HG02678 (cell line): Measurements from ENCODE around the gene RAG2.

Source experiments
- ATAC-seq: cut with Tn5 transposase; IDR thresholded peaks from one replicate; pipeline ENCODE4 v1.9.1; 2021; ENCODE audit warnings: mild to moderate bottlenecking, moderate library complexity; ENCODE audit not compliant: unreplicated experiment

Gene RAG2

DNA sequence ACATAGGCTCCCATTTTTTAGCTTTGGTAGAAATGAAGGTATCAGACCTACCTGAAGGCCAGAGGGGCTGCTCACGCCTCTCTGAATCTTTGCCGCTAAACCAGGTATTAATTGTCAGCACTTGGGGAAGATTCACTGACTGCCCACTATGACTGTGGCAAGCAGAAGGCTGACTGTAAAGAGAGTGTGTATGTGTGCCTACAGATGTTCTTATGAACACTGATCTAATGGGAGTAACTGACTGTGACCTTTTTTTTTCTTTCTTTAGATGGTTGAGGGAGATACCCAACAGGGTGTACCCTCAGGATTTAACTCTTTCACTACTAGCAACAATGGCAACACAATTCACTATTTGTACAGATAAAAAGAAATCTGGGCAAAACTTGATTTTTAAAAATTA, at the start of gene RAG2:
Gene RAG2, minus strand, starts transcription at position 186 of the 400 bp plus-strand sequence. CDS start 4,068 bp downstream, outside the sequence.
- no peak for ATAC-seq

DNA sequence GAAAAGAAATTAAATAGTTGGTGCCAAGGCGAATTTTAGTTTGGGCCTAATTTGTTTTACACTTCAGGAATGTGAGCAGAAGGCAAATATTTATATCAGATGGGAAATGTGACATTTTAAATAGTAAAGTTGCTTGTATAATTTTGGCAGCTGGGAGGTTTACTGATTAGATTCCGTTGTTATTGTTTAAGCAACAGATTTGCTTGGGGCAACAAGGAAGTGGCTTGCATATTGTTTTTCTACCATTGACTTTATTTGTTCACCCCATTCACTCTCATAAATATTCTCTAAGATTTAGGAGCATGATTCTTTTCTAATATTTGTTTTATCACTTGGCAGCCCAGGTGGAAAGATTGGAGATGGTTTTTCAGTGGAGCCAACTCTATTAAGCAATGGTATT, 40.5 kb upstream of the RAG2 start:
- no peak for ATAC-seq

DNA sequence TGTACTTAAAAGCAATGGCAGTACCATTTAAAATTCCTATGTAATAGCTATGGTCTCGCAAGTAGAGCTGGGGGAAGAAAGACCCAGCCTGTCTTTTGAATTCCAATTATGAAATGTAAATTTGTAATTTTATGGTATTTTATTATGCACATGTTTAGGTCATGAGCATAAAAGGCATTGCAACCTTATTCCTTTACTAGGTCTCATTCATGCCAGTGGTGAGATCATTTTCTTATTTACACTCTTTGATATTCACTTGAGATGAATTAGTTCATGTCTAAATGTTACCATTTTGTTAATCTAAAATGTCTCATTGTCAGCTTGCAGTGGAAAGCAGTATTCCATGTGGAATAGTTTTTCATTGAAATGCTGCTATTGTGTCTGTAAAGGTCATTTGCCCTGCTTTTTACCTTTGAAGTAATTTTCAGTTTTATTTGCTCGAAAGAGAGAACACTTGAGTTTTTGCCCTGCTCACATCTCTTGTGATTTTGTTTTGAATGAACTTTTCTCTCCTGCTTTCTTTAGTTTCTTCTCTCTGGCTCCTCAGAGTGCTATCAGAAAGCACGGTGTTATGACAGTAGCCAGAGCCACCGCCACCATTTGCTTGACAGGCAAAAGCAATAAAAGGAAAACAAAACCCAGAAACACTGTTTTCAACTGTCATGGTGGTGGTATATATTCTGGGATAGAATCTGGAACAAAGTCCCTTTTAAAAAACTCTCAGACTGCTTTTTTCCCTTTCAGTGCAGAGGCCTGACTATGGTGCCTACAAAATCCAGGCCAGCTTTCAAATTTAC, 37.2 kb upstream of the RAG2 start:
- ATAC-seq, result no peak

DNA sequence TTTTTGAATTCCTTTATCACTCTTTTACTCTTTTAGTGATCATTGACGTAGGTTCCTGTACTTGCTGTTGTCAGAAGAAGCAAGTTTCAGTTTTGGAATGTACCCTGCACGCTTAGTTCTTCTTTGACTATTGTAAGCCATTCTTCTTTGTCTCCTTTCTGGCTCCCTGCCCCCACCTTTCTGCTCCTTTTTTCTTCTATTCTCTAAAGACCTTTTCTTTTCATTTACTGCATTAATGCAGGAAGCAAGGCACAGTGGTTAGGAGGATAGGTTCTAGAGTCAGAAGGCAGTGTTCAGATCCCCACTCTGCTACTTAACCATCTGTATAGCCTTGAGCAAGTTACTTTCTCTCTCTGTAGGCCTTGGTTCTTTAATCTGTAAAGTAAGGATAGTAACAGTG, 33.7 kb upstream of the RAG2 start:
- peak; percentile 68 for ATAC-seq

DNA sequence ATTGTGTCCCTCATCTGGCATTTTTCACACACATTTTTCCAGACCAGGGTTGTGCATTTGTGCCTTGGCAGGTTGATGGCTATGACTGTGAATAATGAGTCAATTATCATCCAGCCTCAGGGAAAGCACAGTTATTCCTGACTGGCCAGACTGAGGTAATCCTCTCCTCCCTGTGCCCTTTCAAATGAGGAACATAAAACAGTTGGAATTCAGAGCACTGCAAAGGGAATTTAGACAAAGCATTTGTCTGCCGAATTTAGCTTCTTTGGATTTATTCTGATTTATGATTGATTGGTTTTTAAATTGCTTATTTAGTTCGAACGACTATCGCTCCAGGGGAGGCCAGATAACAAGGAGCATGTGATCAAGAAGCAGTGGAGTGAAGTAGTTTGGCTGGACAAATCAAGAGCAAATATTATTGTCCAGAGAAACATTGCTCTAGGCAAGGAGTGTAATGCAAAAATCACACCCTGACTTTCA, 30.8 kb upstream of the RAG2 start:
- ATAC-seq, result no peak

DNA sequence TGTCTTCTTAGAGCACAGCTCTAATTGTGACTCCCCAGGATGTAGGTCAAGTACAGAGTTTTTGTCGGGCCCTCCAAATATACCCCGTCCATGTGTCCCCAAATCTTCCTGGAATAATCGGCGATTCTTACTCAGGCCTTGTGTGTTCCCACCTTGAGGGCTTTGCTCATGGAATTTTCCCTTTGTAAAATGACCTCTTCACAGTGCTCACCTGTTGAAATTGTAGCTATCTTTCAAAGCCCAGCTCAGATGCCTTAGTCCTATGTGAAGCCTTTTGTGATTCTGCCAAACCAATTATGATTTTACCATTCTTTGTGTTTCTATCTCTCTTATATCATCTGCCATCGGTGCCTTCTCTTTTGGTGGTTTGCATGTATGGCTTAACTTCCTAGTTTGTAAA, 30.1 kb upstream of the RAG2 start:
- ATAC-seq, result no peak

DNA sequence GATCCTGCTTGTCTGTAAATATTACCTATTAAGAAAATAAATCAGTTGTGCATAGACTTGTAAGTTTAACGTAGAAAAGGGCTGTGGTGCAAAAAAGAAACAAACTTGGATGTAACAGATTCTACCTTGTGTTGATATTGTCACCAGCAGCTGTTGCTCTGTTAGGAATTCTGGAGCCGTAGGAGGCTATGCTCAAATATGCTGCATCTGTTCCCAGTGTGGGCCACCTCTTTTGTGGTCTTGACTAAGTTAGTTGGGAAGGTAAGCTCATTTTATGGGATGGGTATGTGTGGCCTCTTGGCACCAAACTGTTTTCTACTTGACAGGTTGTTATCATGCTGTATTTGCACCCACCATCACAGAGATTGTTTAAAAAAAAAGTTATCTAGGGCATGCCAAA, 29.4 kb upstream of the RAG2 start:
- ATAC-seq, result no peak

DNA sequence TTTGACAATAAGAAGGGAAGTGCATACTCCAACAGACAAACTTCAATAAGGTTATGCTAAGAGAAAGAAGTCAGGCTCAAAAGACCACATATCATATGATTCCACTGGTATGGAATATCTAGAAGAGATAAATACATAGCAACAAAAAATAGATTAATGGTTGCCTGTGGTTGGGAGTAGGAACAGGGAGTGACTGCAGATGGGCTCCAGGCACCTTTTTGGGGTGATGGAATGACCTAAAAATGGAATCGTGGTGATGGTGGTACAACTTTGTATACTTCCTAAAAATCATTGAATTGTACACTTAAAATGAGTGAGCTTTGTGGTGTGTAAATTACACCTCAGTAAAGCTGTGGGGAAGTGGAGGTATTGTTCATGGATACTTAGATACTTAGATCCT, 29.0 kb upstream of the RAG2 start:
- no peak for ATAC-seq

DNA sequence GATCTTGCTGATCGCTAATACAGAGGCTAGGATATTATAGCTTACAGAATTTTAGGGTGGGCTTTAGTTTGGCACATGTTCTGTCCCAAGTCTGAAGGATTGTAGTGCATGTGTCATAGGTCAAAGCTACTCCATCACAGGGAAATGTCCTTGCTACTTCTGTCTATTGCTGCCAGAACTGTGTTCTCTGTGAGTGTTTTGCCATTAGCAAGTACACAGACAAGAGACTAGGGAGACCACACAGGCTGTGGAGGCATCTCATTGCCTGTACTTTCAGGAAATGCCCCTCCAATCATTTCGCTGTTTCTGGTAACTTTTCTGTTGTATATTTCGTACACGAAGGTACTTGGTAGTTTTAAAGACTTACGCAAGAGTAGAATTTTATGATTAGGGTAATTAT, 25.5 kb upstream of the RAG2 start:
- no peak for ATAC-seq

DNA sequence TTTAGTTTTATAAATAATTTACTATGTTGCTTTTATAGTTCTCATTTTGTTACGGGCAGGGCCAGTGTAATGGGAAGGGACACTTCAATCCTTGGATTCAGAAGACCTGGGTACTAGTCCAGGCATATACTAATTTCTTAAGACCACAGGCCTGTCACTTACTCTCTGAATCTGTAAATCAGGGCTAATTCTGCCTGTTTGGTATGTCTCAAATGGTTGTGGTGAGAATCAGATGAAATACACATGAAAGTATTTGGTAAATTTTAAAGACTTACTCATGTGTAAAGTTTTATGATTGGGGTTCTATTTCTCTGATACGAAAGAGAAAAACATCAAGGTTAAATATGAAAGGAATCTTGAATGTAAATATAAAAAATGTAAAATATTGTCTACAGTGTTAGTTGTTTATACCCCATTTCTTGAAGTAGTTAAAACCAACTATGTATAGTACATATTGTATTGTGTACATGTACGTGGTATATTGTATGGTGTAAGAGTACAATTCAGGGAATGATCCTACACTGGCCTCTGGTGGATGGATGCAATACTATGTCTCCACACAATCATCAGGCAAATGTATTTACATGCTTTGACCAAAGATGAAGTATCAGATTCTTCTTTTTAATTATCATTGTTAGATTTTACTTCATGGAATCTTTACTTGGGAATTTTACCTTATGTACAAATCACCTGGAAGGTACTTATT, 24.5 kb upstream of the RAG2 start:
- no peak for ATAC-seq

DNA sequence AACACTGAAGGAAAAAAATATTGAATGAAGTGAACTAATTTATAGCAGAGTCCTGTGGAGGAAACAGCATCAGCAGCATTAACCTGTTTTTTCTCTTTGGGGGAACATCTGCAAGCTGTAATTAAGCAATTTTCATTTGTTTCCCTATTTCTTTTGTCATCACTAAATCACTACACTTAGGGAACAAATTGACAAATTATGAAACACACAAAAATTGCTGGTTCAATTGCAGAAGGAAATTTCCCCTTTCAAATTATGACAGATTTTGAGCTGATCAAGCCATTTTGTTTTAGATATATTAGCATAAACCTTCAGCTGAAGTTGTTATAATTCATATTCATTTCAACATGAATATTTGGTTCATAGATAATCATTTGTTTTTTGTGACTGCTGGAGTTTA, 22.2 kb upstream of the RAG2 start:
- no peak for ATAC-seq

DNA sequence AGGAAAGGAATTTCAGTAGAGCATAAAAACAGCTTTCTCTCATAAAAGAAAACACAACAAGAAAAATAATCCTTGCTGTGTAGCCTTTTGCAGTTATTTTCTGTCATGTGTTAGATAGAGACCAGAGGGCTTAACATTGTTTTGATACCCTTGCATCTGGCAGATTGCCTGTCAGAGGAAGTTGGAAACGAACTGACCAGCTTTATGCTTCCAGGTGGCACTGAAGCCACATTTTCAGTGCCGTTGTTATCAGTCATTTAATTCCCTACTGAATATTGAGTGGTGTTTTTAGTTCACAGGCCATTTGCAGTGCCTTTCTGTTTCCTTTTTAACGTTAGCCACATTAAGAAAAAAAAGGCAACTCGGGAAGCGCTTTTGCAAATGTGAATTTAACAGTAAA, 21.5 kb upstream of the RAG2 start:
- ATAC-seq, result no peak

DNA sequence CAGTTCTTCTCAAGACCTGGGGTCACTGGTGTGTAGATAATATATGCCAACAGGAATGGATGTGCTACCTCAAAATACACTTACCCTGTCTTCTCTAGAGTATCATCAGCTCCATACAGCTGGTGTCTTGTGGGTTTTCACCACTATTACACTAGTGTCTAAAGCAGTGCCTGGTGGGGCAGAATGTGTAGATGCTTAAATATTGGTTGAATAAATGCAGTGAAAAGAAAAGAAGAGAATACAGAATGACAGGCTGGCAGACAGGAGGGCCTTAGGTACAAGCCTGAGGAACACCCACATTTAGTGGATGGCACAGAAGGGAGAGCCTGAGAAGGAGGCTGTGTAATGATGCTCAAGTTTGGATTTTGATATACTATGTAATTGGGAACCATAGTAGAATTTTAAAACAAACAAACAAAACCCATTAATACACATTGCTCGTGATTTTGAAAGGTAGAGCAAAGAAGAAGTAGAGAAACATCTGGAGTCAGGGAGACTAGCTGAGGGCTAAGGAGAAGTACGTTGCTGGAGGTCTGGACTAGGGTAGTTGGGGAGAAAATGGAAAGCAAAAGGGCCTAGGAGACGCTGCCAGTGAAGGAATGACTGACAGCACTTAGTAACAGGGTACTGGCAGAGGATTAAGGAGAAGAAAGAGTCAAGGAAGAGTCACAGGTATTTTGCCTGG, 20.5 kb upstream of the RAG2 start:
- ATAC-seq, result no peak

DNA sequence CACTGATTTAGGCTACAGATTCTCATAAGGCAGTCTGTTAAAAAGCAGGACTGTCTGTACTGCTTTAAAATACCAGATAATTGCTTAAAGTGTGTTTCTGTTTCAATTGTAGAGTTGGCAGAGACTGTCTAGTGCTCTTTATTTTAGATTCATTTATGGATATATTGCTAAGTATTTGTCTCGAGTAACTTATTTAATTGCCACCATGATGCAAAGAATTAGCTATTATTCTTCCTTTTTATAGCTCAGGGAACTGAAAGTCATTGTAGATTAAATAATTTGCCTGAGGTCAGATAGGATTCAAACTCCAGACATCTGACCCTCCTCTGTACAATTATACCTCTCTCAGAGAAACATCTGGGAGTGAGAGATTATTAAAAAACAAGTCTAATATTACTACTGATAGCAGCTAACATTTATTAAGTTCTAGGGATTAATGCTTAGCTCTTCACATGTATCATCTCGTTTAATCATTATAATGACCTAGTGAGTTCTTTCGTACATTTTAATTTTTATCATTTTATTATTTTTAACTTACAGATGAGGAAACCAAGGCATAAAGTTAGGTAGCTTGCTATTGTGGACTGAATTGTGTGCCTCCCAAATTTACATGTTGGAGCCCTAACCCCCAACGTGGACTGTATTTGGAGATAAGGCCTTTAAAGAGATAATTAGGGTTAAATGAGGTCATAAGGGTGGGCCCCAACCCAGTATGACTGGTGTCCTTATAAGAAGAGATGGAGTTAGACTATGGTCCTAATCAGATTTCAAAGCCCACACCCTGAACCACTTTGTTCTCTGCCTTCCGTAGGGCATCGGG, 19.7 kb upstream of the RAG2 start:
- no peak for ATAC-seq

DNA sequence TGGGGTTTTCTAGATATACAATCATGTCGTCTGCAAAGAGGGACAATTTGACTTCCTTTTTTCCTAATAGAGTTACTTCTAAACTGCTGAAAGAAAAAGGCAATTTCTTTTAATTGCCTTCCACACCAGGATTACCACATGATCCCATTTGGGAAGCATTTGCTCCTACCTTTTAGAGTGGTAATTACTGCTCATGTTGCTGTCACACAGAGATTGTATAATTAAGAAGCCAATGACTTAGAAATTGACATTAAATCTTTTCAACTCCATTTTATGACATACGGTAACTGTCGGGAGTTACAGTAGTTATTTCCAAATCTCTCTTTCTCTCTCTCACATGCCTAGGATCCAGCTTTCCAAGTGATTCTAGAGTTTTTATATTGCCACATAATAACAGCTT, 17.8 kb upstream of the RAG2 start:
- no peak for ATAC-seq

DNA sequence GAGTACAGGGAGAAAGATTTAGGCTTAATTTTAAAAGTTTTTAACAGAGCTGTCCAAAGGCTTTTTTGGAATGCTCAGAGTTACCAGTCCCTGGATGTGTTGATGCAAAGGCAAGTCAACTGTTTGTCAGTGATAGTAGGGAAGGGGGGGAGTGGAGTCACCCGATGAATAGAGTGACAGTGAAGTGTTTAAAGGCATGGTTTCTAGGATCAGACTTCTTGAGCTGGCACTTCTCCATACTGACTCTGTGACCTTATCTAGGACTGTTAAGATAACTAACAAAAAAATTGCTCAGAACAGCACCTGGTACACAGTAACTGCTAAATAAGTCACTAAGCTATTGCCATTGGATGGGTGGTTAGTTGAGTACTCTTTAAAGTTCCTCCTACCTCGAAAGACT, 11.3 kb upstream of the RAG2 start:
- ATAC-seq, result no peak

DNA sequence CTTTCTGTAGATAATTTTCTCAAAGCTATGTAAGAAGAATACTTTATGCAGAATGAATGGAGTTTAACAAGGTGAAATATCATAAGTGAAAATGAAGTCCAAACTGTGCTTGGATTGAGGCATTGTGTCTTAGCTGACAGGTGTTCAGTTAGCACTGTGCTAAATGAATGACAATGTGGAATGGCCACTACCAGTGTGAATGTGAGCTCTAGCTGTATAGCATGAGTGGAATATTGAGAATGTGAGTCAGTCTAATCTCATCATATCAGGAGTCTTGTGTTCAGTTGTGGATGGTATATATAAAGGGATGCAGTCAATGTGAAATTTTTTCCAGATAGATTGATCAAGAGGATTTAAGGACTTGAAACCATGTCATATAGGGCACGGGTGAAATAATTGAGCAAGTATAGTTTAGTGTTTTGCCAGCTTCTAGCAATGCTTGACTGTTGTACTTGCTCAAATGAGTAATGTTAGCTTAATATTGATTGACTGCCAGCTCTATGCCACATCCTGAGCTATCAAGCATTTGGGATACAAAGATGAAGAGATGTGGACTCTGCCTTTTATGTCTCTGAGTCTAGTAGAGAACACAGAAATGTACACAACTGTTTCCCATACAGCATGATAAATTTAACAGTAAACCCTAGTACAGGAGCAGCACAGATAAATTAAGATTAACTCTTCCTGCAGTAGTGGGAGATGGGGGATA, 10.6 kb upstream of the RAG2 start:
- ATAC-seq, result no peak

DNA sequence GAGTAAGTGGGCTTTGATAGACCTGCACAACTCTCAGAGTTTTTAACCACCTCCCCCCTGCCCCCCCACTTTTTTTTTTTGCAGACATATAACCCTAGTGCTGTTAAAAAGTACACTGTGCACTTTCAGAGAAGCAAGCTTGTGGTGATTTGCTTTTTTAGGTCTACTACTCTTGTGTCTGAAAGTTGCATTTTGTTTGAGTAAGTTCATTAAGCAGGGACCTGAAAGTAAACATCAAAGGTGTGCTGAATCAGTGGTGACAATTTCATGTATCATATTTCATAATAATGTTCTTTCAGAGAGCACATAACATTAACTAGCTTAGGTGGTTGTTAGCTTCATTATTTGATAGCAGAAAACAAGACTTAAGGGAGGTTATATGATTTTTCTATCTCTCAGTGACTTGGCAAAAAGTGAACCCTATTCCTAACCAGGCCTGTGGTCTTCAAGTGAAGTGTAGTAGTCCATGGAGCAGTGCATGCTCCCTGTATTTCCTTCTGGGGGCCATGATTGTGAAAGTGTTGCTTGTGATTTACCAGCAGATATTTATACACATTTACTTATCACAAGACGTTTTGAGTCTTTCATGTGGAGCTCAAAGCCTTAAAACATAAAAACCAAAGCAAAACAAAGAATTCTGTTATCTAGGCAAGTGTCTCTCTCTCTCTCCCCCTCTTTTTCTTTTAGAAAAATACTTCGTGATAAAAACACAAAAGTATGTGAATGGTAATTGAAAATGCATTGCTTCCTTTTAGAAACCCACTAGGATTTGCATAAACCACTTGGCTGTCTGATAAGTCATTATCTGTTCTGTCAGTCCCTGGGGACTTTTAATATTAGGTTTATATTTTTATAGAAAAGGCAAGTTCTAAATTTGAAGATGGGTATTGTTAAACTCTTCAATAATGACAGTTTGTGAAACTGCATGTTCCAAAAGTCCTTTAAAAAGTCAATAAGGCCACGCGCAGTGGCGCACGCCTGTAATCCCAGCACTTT, 7.5 kb upstream of the RAG2 start:
- ATAC-seq, result no peak

DNA sequence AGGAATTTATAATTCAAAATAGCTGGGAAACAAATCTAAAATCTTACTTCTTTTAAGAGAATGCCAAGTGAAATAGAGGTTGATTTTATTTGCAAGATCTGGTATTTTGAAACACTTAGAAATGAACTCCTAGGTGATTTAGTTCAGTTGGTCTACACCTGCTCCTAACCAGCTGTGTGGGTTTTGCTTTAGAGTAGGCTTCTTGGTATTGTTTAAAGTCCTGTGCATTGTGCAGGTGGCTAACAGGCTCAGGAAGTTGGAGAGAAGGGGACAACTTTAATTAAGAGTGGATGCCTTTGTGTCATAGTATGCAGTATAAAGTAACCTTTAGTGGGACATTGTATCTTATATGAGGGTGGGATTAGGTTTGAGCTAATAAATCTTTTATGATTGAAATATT, 4.1 kb upstream of the RAG2 start:
- ATAC-seq, result no peak
